GM12872 (cell line): ENCODE measurements around the gene SHLD2.
"Not testable (repeated sequence)": the region's sequence is repeated elsewhere in the genome, so short reads cannot be mapped to it uniquely, and the experiment has no call there.

Source experiments
- TF ChIP-seq, protein P1 (sequence below): IDR thresholded peaks from 3 replicates; pipeline ENCODE4 v1.5.1; 2011; ENCODE audit warnings: low read depth, mild to moderate bottlenecking, low read length, moderate library complexity; ENCODE audit not compliant: insufficient read depth

Gene SHLD2

DNA sequence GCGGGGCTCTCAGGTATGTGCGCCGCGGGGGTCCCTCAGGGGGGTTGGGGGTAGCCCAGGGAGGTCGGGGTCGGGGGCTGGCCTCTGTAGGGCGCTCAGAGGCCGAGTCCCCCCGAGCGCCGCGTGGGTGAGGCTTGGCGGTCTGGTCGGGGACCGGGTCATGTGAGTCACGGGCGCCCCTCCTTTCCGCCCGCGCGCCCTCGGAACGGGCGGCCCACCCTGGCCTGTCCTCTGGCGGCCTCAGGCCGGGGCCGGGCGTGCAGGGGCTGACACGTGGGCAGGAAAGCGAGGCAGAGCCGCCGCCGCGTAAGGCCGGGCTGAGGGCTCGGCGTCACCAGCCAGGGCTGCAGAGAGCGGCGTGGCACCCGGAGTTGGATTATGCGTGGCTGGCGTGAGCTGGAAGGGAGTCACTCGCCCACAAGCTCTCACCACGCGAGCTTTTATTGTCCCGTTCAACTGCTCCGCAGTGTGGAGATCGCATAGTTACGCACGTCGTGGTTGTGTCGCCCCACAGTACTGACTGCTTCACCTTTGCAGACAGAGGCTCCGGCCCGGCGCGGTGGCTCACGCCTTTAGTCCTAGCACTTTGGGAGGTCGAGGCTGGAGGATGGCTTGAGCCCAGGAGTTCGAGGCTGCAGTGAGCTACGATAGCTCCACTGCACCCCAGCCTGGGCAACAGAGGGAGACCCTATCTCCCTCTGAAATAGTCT lies 385 bp downstream of the SHLD2 start:
- TF ChIP-seq, protein P1, sequence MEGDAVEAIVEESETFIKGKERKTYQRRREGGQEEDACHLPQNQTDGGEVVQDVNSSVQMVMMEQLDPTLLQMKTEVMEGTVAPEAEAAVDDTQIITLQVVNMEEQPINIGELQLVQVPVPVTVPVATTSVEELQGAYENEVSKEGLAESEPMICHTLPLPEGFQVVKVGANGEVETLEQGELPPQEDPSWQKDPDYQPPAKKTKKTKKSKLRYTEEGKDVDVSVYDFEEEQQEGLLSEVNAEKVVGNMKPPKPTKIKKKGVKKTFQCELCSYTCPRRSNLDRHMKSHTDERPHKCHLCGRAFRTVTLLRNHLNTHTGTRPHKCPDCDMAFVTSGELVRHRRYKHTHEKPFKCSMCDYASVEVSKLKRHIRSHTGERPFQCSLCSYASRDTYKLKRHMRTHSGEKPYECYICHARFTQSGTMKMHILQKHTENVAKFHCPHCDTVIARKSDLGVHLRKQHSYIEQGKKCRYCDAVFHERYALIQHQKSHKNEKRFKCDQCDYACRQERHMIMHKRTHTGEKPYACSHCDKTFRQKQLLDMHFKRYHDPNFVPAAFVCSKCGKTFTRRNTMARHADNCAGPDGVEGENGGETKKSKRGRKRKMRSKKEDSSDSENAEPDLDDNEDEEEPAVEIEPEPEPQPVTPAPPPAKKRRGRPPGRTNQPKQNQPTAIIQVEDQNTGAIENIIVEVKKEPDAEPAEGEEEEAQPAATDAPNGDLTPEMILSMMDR: no peak

DNA sequence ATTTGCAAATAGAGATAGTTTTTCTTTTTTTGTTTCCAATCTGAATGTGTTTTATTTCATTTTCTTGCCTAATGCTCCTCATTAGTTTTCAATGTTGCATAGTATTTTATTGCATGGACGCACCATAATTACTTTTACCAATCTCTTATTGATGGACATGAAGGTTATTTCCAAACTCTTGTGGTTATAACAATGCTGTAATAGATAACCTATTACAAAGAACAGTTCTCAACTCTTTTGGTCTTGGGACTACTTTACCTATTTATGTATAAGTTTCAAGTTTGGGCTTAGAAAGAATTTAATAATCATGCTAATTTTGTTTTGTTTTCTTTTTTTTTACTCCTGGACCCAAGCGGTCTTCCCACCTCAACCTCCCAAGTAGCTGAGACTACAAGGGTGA lies 7.0 kb downstream of the SHLD2 start:
- TF ChIP-seq, protein P1: no peak

DNA sequence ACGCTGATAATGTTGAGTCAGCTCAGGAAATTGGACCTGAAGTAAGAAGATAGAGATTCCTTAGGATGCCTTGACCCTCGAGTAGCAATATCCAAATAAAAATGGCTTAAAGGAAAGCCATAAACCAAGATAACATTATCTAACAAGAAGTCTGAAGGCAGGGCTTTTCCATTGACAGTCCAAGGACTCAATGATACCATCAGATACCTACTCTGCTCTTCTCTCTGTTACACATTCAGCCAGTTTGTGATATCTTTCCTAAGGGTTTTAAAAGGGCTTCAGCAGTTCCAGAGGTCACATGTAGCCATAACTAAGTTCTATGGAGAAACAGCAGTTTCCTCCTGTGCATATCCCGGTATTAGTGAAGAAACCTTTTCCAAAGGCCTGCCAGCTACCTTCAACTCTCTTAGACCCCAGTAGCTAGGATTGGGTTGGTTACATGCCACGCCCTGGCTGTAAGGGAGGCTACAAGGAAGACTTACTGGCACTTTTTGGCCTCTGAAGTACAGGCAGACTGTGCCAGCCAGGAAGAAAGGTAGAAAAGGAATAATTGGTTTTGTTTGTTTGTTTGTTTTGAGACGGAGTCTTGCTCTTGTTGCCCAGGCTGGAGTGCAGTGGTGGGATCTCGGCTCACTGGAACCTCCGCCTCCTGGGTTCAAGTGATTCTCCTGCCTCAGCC lies 10.6 kb downstream of the SHLD2 start:
- TF ChIP-seq, protein P1: no peak

GRCh38 chr10:87225148-87225547 lies 130.1 kb downstream of the SHLD2 start, which contains the start of gene NUTM2A:
Gene NUTM2A (plus strand): TSS chr10:87225448. CDS start chr10:87225831, 383 bp downstream.
- TF ChIP-seq, protein P1: not testable (repeated sequence)
